Keratinocyte (primary cell): ENCODE measurements around the gene RNU5D-1. TPM values are rescaled to one million over a fixed set of nuclear protein-coding genes. Genes with fewer than 3 reads are reported as not detected.

ENCODE experiments used
- DNase-seq: peaks from one replicate; pipeline ENCODE4 v3.0.0-alpha.2; 2011; ENCODE audit warnings: low read depth, missing footprints, low spot score
- FAIRE-seq: peaks from 2 replicates; lab custom pipeline; 2011; peaks lifted over from hg19 to GRCh38; lab: Jason Lieb, UNC
- H2AFZ ChIP-seq: 2 replicates; pipeline ENCODE4 v1.6.0; 2012; ENCODE audit warnings: low read length, control low read depth, inconsistent platforms; ENCODE audit not compliant: control insufficient read depth
- H3K27ac ChIP-seq: 2 replicates; pipeline ENCODE4 v1.5.1; 2011; ENCODE audit warnings: low read length; ENCODE audit not compliant: control insufficient read depth, insufficient read depth
- H3K27me3 ChIP-seq: 3 replicates; pipeline ENCODE4 v1.6.0; 2011; ENCODE audit warnings: low read length; ENCODE audit not compliant: control insufficient read depth, insufficient read depth; ENCODE audit errors: extremely low read depth
- H3K36me3 ChIP-seq, 2 experiments: 2 replicates in 1 of 2; 3 replicates in 1 of 2; pipeline ENCODE4 v1.5.1; 2011; ENCODE audit warnings: low read length in 2 of 2, mild to moderate bottlenecking in 1 of 2; ENCODE audit not compliant: control insufficient read depth in 2 of 2, insufficient read depth in 2 of 2; ENCODE audit errors: extremely low read depth in 1 of 2
- H3K4me1 ChIP-seq: 3 replicates; pipeline ENCODE4 v1.5.1; 2011; ENCODE audit warnings: low read length; ENCODE audit not compliant: control insufficient read depth, insufficient read depth; ENCODE audit errors: extremely low read depth
- H3K4me2 ChIP-seq: 3 replicates; pipeline ENCODE4 v1.6.0; 2011; ENCODE audit warnings: low read depth, low read length; ENCODE audit not compliant: control insufficient read depth, insufficient read depth; ENCODE audit errors: extremely low read depth
- H3K4me3 ChIP-seq, 3 experiments: fragments of 200-600 bp in 1 of 3; sonication (generic) in 1 of 3; 2 replicates in 2 of 3; 3 replicates in 1 of 3; pipeline ENCODE4 v1.5.1; 2011 to 2016; ENCODE audit warnings: low read length in 3 of 3, mild to moderate bottlenecking in 3 of 3, control low read depth in 2 of 3, inconsistent platforms in 1 of 3, low read depth in 1 of 3, mixed read lengths in 1 of 3, mixed run types in 1 of 3, moderate library complexity in 1 of 3; ENCODE audit not compliant: control insufficient read depth in 2 of 3, insufficient read depth in 2 of 3; ENCODE audit errors: extremely low read depth in 1 of 3
- H3K79me2 ChIP-seq: 2 replicates; pipeline ENCODE4 v1.6.0; 2012; ENCODE audit warnings: low read length; ENCODE audit not compliant: control insufficient read depth, insufficient read depth
- H3K9ac ChIP-seq: 3 replicates; pipeline ENCODE4 v1.6.0; 2011; ENCODE audit warnings: low read length; ENCODE audit not compliant: control insufficient read depth, insufficient read depth; ENCODE audit errors: extremely low read depth
- H3K9me1 ChIP-seq: 3 replicates; pipeline ENCODE4 v1.6.0; 2011; ENCODE audit warnings: low read length; ENCODE audit not compliant: control insufficient read depth, insufficient read depth; ENCODE audit errors: extremely low read depth
- H3K9me3 ChIP-seq: 2 replicates; pipeline ENCODE4 v1.5.1; 2012; ENCODE audit warnings: low read depth, low read length; ENCODE audit not compliant: control insufficient read depth
- H4K20me1 ChIP-seq: 3 replicates; pipeline ENCODE4 v1.6.0; 2011; ENCODE audit warnings: low read length; ENCODE audit not compliant: control insufficient read depth, insufficient read depth; ENCODE audit errors: extremely low read depth
- EZH2 ChIP-seq: IDR thresholded peaks from one replicate; pipeline ENCODE4 v1.6.1; 2012; ENCODE audit warnings: inconsistent platforms, mild to moderate bottlenecking, low read length, moderate library complexity
- dilution Hi-C: fragments of 300-500 bp; cut with MboI; formaldehyde crosslinking; loops from one replicate; pipeline ENCODE4 v1.7.0; 2020; ENCODE audit warnings: low sequenced_read_pairs; ENCODE audit not compliant: extremely low pct_ligation_motif_present
- polyA plus RNA-seq, 5 experiments: library from polyadenylated mRNA; depleted of rRNA in 3 of 5; stranded (reverse) in 3 of 5; stranded (forward) in 1 of 5; unstranded in 1 of 5; fragments of >200 nt; gene quantifications; 1 replicate in 1 of 5; 2 replicates in 3 of 5; 3 replicates in 1 of 5; pipeline versions ENCODE4 v1.2.1 to v1.2.3, GENCODE V29; 2011 to 2012; ENCODE audit warnings: missing spikeins in 2 of 5, low read depth in 1 of 5, low replicate concordance in 1 of 5
- TF ChIP-seq, protein P1 (sequence below), 3 experiments: IDR thresholded peaks in 1 of 3; conservative IDR thresholded peaks in 1 of 3; optimal IDR thresholded peaks in 1 of 3; 2 replicates in 2 of 3; 3 replicates in 1 of 3; pipeline versions ENCODE3 to v1.5.1; 2011; ENCODE audit warnings: low read length in 3 of 3, mild to moderate bottlenecking in 3 of 3, moderate library complexity in 2 of 3, control low read depth in 1 of 3, inconsistent platforms in 1 of 3; ENCODE audit not compliant: insufficient read depth in 2 of 3; ENCODE audit errors: extremely low read depth in 1 of 3

RNU5D-1 gene
- polyA plus RNA-seq, 1 donor (not counting 4 experiments of a cell fraction or from before 2014, with no cell fraction given), result not detected

DNA sequence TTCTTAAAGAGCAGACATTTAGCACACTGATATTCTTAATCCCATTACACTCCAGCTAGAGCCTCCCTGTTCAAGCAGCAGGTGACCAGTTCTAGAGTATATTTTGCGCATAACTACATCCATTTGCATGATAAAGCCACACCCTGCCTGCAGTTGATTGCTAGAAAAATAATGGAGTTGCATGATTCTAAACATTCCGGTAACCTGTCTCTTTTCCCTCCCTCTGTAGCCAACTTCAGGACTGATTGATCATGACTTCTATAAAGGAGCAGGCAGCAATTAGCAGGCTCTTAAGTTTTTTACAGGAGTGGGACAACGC is 41.6 kb downstream of the RNU5D-1 start:
- Histone ChIP-seq H3K79me2 (no peaks in the 10 kb centered on the region), H3K27me3 (no peaks in the 10 kb centered on the region), H3K9me1 (no peaks in the 10 kb centered on the region), H3K27ac (no peak overlapping the region), H3K4me3 (no peak overlapping the region), H2AFZ (no peak overlapping the region), H3K4me2 (no peak overlapping the region), H3K9me3 (no peaks in the 10 kb centered on the region), H3K9ac (no peak overlapping the region), H3K4me1 (no peaks in the 10 kb centered on the region), H4K20me1 (no peaks in the 10 kb centered on the region), H3K36me3 (no peaks in the 10 kb centered on the region)
- dilution Hi-C loops, result no loop called here
- no peak for TF ChIP-seq EZH2
- TF ChIP-seq, protein P1, sequence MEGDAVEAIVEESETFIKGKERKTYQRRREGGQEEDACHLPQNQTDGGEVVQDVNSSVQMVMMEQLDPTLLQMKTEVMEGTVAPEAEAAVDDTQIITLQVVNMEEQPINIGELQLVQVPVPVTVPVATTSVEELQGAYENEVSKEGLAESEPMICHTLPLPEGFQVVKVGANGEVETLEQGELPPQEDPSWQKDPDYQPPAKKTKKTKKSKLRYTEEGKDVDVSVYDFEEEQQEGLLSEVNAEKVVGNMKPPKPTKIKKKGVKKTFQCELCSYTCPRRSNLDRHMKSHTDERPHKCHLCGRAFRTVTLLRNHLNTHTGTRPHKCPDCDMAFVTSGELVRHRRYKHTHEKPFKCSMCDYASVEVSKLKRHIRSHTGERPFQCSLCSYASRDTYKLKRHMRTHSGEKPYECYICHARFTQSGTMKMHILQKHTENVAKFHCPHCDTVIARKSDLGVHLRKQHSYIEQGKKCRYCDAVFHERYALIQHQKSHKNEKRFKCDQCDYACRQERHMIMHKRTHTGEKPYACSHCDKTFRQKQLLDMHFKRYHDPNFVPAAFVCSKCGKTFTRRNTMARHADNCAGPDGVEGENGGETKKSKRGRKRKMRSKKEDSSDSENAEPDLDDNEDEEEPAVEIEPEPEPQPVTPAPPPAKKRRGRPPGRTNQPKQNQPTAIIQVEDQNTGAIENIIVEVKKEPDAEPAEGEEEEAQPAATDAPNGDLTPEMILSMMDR (optimal IDR thresholded peaks at IDR 0.05 in 1 of 3, IDR thresholded peaks at IDR 0.05 in 1 of 3, conservative IDR thresholded peaks at IDR 0.05 in 1 of 3; ENCODE audit: extremely low read depth in 1 of 3, insufficient read depth in 2 of 3, low read length in 3 of 3), result no peak
- FAIRE-seq (no peak), DNase-seq (no peak)

DNA sequence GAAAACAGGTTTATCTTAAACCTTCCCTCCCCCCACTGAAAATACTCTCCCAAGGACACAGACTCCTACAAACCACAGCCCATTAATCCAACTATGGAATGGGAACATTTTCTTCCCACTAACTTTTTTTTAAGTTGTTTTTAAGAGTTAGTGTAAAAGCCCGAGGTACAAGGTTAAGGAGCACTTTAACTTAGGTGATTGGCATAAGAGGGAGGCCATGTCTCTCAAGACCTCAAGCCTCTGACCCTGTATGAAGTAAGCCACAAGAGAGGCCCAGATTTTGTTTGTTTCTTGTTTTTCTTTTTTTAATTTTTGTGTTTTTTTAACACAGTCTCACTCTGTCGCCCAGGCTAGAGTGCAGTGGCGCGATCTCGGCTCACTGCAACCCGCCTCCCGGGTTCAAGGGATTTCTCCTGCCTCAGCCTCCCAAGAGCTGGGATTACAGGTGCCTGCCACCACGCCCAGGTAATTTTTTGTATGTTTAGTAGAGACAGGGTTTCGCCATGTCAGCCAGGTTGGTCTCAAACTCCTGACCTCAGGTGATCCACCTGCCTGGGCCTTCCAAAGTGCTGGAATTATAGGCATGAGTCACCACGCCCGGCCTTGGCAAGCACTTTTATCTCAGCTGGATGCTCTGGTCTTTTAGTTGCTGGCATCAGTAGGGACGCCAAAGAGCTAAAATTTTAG is 42.1 kb downstream of the RNU5D-1 start:
- H3K27ac ChIP-seq, result no peak overlapping the region
- TF ChIP-seq, protein P1 (optimal IDR thresholded peaks at IDR 0.05 in 1 of 3, IDR thresholded peaks at IDR 0.05 in 1 of 3, conservative IDR thresholded peaks at IDR 0.05 in 1 of 3; ENCODE audit: extremely low read depth in 1 of 3, insufficient read depth in 2 of 3, low read length in 3 of 3), result no peak
- no peaks in the 10 kb centered on the region for H3K27me3 ChIP-seq
- no peak overlapping the region for H2AFZ ChIP-seq
- no peaks in the 10 kb centered on the region for H4K20me1 ChIP-seq
- no peak overlapping the region for H3K9ac ChIP-seq
- dilution Hi-C loops, result no loop called here
- DNase-seq, result no peak
- H3K36me3 ChIP-seq, result no peaks in the 10 kb centered on the region
- H3K9me1 ChIP-seq, result no peaks in the 10 kb centered on the region
- no peaks in the 10 kb centered on the region for H3K79me2 ChIP-seq
- no peak for FAIRE-seq
- no peaks in the 10 kb centered on the region for H3K9me3 ChIP-seq
- no peak overlapping the region for H3K4me2 ChIP-seq
- no peak overlapping the region for H3K4me3 ChIP-seq
- no peaks in the 10 kb centered on the region for H3K4me1 ChIP-seq
